CD4-positive, alpha-beta T cell treated with Interleukin-12 subunit alpha and Interleukin-12 subunit beta, for 1 hour (primary cell): Measurements from ENCODE around the gene FHIT.

Experiments used
- DNase-seq: peaks from one replicate; pipeline ENCODE4 v3.0.0-alpha.2; 2020

FHIT gene

DNA sequence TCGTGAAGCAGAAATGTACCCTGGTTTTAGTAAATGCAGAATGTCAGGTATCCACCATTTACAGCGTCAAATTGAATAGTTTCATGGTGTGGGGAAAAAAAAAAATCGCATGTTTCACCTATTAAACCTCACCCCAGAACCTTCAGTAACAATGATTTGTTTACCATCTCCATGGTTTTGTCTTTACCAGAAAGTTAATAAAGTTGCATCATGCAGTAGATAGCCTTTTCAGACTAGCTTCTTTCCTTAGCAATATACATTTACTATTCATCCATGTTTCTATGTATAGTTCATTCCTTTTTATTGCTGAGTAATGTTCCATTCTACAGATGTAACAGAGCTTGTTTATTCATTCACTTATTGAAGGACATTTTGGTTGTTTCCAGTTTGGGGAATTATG is 1066.1 kb downstream of the FHIT start:
- no peak for DNase-seq

DNA sequence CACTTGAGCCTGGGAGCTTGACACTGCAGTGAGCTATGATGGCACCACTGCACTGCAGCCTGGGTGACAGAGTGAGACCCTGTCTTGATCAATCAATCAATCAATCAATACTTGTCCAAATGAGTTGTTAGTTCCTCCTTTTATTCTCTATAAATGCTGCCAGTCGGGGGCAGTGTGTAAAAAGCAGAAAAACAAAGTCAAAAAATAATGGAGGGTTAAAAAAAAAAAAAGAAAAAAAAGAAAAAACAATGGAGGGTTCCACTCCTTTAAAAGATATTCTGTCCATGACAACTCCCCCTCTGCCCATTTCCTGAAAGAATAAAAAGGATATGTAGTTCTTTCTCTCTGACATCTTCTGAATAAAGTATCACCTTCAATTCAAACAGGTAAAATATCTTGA is 1068.6 kb downstream of the FHIT start:
- no peak for DNase-seq

GRCh38 chr3:60178931-60179653 is 1072.2 kb downstream of the FHIT start:
- DNase-seq: no peak

DNA sequence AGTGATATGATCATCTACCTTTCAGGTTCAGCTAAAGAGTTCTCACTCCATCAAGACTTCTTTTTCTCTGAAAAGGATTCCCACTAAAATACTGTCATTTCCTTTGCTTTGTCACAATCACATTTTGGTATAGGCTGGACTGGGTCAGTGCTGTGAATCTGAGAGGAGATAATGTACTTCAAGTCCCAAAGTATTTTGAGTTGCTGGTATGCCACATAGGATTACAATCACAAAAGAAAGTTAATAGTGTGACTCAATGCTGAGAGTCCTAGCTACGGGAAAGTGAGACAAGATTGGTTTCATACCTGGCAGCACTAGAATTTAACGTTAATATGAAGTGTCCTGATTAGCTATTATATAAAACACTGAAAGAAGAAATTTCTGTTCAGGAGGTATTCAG is 1073.5 kb downstream of the FHIT start:
- no peak for DNase-seq

- DNase-seq: no peak
Observed at GRCh38 chr3:60176614-60177013, 1074.6 kb downstream of the FHIT start.

DNA sequence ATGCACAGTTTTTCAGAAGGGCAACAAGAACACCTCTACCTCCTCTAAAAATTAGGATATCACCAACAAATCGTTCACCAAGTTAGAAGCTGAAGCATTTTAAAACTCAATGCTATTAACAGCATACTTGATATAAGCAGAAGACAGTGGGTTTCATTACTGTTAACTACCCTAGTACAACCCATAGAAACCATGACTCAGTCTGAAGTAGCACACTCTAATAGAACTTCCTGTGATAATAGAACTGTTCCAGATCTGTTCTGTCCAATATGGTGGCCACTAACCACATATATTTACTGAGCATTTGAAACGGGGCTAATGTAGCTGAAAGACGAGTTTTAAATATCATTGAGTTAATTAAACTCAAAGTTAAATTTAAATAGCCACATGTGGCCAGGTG is 1075.6 kb downstream of the FHIT start:
- no peak for DNase-seq

DNA sequence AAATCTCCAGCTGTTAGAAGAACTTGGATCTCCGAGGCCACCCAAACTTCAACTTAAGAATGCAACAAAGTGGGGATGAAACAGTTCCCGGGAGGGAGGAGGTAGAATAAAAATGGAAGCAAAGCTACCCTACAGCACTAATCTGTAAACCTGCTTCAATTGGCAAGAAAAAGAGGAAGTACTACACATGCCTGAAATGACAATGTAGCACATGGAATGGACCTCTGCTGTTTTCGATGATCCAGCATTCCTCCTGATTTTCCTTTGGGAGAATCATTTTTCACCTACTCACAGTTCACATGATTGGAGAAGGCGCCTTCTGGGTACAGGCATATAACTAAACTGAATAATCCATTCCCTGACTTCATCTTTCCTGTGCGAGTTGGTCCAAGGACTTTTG is 1081.5 kb downstream of the FHIT start:
- no peak for DNase-seq

- DNase-seq: no peak
Observed at GRCh38 chr3:60167186-60167585, 1084.1 kb downstream of the FHIT start.

DNA sequence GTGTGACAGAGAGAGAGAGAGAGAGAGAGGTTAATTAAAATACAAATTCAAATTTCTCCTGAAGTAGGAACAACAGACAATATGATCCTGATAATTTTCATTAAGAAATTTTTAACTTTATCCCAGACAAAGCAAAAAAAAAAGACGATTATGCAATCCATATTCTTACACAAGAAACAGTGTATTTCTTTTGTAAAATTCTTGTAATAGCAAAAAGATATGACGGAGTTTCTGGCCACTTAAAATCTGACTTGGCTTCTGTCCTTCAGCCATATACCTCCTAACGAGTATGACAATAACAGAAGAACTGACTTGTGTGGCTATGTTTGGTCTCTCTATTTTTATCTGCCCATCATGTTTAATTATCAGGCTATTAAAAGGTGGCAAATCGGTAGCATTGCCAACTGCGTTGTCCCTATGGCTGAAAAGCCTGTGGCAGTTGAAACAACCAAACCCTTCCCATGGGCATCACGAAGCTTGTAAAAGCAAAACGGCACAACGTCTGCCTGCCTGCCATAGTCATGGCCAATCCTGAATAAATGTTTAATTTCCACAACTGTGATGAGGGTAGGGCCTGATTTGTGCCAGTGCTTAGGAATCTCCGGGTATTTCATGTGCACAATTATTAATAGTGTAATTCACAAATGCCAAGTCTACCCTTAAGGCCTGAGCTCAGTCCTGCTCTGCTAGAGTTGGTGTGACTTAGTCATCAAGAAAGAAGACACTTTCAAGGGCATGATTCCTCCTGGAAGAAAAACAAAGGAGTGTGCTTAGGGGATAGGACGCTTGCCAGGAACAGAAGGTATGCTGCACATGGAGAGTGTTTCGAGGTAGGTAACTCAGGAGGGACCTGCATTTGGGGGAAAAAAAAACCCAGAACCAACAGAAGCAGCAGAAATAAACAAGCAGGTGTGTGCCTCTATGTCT is 1090.2 kb downstream of the FHIT start:
- no peak for DNase-seq

- no peak for DNase-seq
Observed at GRCh38 chr3:60160111-60160821, 1091.0 kb downstream of the FHIT start.

- DNase-seq: no peak
Observed at GRCh38 chr3:60158035-60158434, 1093.2 kb downstream of the FHIT start.

GRCh38 chr3:60154011-60154410 is 1097.2 kb downstream of the FHIT start:
- DNase-seq: no peak

- DNase-seq: no peak
Observed at GRCh38 chr3:60153221-60153999, 1097.8 kb downstream of the FHIT start.

DNA sequence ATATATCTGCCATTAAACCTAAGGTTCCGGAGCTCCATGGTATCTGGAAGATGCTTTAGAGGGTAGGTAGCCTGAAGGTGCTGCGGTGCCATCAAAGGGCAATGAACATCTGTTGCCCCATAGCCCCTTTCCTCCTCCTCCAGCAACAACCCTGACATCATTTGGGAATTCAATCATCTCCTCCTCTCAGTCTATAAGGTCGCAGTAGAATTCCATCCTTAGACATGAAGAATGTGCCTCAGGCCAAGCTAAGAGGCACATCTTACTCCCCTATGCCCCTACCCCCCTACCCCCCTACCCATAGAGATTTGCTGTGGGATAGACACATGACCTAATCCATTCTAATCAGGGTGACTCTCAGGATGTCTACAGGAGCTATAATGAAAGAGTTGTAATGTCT is 1101.8 kb downstream of the FHIT start:
- no peak for DNase-seq

DNA sequence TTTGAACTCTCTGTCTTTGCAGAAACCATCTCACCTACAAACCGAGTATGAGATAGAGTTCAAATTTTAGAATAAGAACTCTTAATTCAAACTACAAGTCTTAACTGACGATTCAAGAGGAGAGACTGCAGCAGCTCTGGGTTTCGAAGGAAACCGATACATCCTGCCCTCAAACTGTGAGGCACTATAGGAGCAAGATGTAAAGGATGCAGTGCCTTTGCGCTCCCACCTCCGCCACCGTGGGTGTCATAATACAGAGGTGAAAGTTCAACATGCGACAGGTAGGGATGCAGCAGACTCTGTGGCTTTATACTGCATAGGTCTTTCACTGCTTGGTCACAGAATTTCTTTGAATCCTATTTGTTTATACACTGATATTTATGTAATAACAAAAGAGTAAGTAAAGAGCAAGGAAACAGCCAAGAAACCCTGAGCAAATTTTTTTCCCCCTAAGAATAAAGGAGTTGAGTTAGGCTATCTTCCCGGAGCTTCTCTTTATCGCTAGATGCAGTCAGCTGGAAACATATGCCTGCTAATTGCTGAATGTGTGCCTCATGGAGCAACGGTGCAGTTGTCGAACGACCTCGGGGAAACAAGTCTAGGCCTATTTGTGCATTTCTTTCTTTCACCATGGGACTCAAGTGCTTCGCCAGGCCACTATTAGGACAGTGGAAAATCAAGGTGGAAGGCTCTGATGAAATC is 1103.9 kb downstream of the FHIT start:
- DNase-seq: no peak

- no peak for DNase-seq
Observed at GRCh38 chr3:60146121-60146520, 1105.1 kb downstream of the FHIT start.

GRCh38 chr3:60144071-60144470 is 1107.2 kb downstream of the FHIT start:
- DNase-seq: no peak

- no peak for DNase-seq
Observed at GRCh38 chr3:60142009-60142408, 1109.2 kb downstream of the FHIT start.

GRCh38 chr3:60140160-60140559 is 1111.1 kb downstream of the FHIT start:
- no peak for DNase-seq

DNA sequence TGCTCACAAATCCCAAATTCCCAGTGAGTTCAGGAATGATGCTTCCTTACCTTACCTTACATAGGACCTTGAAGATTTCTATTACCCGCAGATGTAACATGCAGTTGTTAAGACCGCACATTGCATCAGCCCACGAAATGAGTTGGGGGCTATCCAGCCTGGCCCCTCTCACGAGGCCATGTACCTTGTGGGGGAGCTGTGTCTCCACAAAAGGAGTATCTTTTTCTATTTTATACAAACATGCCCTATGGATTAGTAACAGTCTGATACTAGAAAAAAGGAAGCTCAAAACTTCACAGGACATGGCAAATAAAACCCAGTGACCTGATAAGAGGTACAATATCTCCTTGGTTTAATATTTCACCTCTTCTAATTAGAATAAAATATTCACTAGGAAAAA is 1114.7 kb downstream of the FHIT start:
- DNase-seq: no peak

DNA sequence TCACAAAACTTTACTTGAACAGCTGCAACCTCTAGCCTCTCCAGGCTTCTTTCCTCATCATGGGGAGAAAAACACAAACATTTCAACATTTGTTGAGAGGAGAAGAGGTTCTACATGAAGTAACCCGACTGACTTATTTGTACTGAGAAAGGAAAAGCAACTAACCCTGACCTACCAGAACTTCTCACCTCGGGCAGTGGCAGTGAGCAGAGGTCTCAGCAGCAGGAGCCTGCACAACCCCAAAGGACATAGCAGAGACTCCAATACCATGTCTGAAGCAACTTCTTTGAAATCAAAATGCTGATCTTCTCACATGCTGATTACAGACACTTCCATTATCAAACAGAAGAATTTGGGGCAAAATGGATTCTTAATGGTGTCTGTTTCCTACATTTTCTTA is 1115.8 kb downstream of the FHIT start:
- DNase-seq: no peak
